SJCRH30 (cell line): Measurements from ENCODE around the gene POLN. TPM values are rescaled to one million over a fixed set of nuclear protein-coding genes. Genes with fewer than 3 reads are reported as not detected.
A peak's percentile ranks its signal among the peaks of the same experiment; 100 is the strongest.

Source experiments
- DNase-seq, 2 experiments: peaks; one replicate each; pipeline ENCODE4 v3.0.0-alpha.2; 2015 to 2020
- H3K27ac ChIP-seq: fragments of 250-450 bp; sonication (Bioruptor Pico); 2 replicates; pipeline ENCODE4 v1.5.1; 2020; ENCODE audit warnings: mild to moderate bottlenecking, moderate library complexity
- H3K27me3 ChIP-seq: fragments of 250-450 bp; sonication (Bioruptor Pico); 2 replicates; pipeline ENCODE4 v1.5.1; 2020; ENCODE audit warnings: mild to moderate bottlenecking, moderate library complexity
- H3K36me3 ChIP-seq: fragments of 250-450 bp; sonication (Bioruptor Pico); 2 replicates; pipeline ENCODE4 v1.5.1; 2020; ENCODE audit warnings: mild to moderate bottlenecking, moderate library complexity
- H3K4me1 ChIP-seq: fragments of 250-450 bp; sonication (Bioruptor Pico); 2 replicates; pipeline ENCODE4 v1.5.1; 2020; ENCODE audit warnings: mild to moderate bottlenecking, moderate library complexity
- H3K4me3 ChIP-seq: fragments of 250-450 bp; sonication (Bioruptor Pico); 2 replicates; pipeline ENCODE4 v1.5.1; 2020; ENCODE audit warnings: mild to moderate bottlenecking, moderate library complexity
- H3K9me3 ChIP-seq: fragments of 250-450 bp; sonication (Bioruptor Pico); replicated peaks from 2 replicates; pipeline ENCODE4 v1.5.1; 2020; ENCODE audit warnings: mild to moderate bottlenecking, moderate library complexity
- total RNA-seq: library from RNA; depleted of rRNA; stranded (reverse); fragments of >200 nt; shearing (Covaris generic); gene quantifications from 2 replicates; pipeline ENCODE4 v1.2.3, GENCODE V29; 2014; rRNA removed

The POLN gene
- total RNA-seq, result 1.3 and 1.4 TPM in 2 replicates

GRCh38 chr4:2241410-2242353, at the start of gene POLN, which contains the start of gene HAUS3:
Gene POLN, minus strand, starts transcription at chr4:2242121. Its CDS starts 12,890 bp downstream, at chr4:2229231.
Gene HAUS3, minus strand, starts transcription at chr4:2242121. Its CDS starts 1,175 bp downstream, at chr4:2240946.
- H3K36me3 ChIP-seq, result peaks cover 12% of the 10 kb centered on the region
- H3K9me3 ChIP-seq, result no peaks in the 10 kb centered on the region
- DNase-seq, result peak; percentile 98 to 99
- no peaks in the 10 kb centered on the region for H3K27me3 ChIP-seq
- H3K4me3 ChIP-seq, result peak within 1 kb of the TSS; percentile 81
- H3K27ac ChIP-seq, result no peak within 1 kb of the TSS; the same call in 1 of the 2 replicates
- peaks cover 12% of the 10 kb centered on the region; the same call in 1 of the 2 replicates for H3K4me1 ChIP-seq

GRCh38 chr4:2290974-2291704, 49.2 kb upstream of the POLN start:
- Histone ChIP-seq H3K4me1 (no peaks in the 10 kb centered on the region; the same call in 1 of the 2 replicates), H3K4me3 (no peak overlapping the region), H3K9me3 (no peaks in the 10 kb centered on the region), H3K36me3 (no peaks in the 10 kb centered on the region), H3K27me3 (peaks cover 6% of the 10 kb centered on the region; the same call in 1 of the 2 replicates), H3K27ac (no peak overlapping the region)
- DNase-seq, result no peak

- peaks cover 9% of the 10 kb centered on the region; the same call in 1 of the 2 replicates for H3K27me3 ChIP-seq
Measured at GRCh38 chr4:2290488-2290887, 48.6 kb upstream of the POLN start.

GRCh38 chr4:2289955-2290333, 48.0 kb upstream of the POLN start:
- no peaks in the 10 kb centered on the region; the same call in 1 of the 2 replicates for H3K4me1 ChIP-seq
- H3K27ac ChIP-seq, result no peak overlapping the region
- no peaks in the 10 kb centered on the region for H3K36me3 ChIP-seq
- peaks cover 12% of the 10 kb centered on the region; the same call in 1 of the 2 replicates for H3K27me3 ChIP-seq
- DNase-seq, result no peak
- no peaks in the 10 kb centered on the region for H3K9me3 ChIP-seq
- no peak overlapping the region for H3K4me3 ChIP-seq

More at GRCh38 chr4:2290488-2290887, 48.6 kb upstream of the POLN start:
- Histone ChIP-seq H3K27ac (no peak overlapping the region), H3K4me3 (no peak overlapping the region), H3K9me3 (no peaks in the 10 kb centered on the region), H3K4me1 (no peaks in the 10 kb centered on the region; the same call in 1 of the 2 replicates), H3K36me3 (no peaks in the 10 kb centered on the region)
- DNase-seq, result no peak

- no peaks in the 10 kb centered on the region for H3K9me3 ChIP-seq
- no peak for DNase-seq
- no peaks in the 10 kb centered on the region; the same call in 1 of the 2 replicates for H3K4me1 ChIP-seq
- no peak overlapping the region for H3K4me3 ChIP-seq
- H3K27me3 ChIP-seq, result peaks cover 12% of the 10 kb centered on the region; the same call in 1 of the 2 replicates
- H3K27ac ChIP-seq, result no peak overlapping the region
- H3K36me3 ChIP-seq, result no peaks in the 10 kb centered on the region
Measured at GRCh38 chr4:2289311-2289954, 47.5 kb upstream of the POLN start.

- no peaks in the 10 kb centered on the region for H3K9me3 ChIP-seq
- H3K27me3 ChIP-seq, result peaks cover 12% of the 10 kb centered on the region; the same call in 1 of the 2 replicates
- H3K36me3 ChIP-seq, result no peaks in the 10 kb centered on the region
- H3K27ac ChIP-seq, result no peak overlapping the region
- no peaks in the 10 kb centered on the region; the same call in 1 of the 2 replicates for H3K4me1 ChIP-seq
- no peak overlapping the region for H3K4me3 ChIP-seq
- no peak for DNase-seq
Measured at GRCh38 chr4:2288051-2288541, 46.2 kb upstream of the POLN start.

GRCh38 chr4:2287594-2287915, 45.6 kb upstream of the POLN start:
- Histone ChIP-seq H3K36me3 (no peaks in the 10 kb centered on the region), H3K4me1 (no peaks in the 10 kb centered on the region; the same call in 1 of the 2 replicates), H3K9me3 (no peaks in the 10 kb centered on the region), H3K27me3 (peaks cover 12% of the 10 kb centered on the region; the same call in 1 of the 2 replicates), H3K4me3 (no peak overlapping the region), H3K27ac (no peak overlapping the region)
- no peak for DNase-seq

- Histone ChIP-seq H3K27me3 (peaks cover 10% of the 10 kb centered on the region; the same call in 1 of the 2 replicates), H3K36me3 (no peaks in the 10 kb centered on the region), H3K4me1 (no peaks in the 10 kb centered on the region; the same call in 1 of the 2 replicates), H3K9me3 (no peaks in the 10 kb centered on the region), H3K4me3 (no peak overlapping the region), H3K27ac (no peak overlapping the region)
- DNase-seq, result peak in 1 of 2 experiments; percentile 43
Measured at GRCh38 chr4:2286904-2287593, 45.1 kb upstream of the POLN start.

- no peak overlapping the region for H3K4me3 ChIP-seq
Measured at GRCh38 chr4:2285613-2286381, 43.9 kb upstream of the POLN start.

GRCh38 chr4:2284934-2285612, 43.2 kb upstream of the POLN start:
- Histone ChIP-seq H3K4me3 (no peak overlapping the region), H3K36me3 (no peaks in the 10 kb centered on the region), H3K9me3 (no peaks in the 10 kb centered on the region), H3K4me1 (no peaks in the 10 kb centered on the region; the same call in 1 of the 2 replicates), H3K27ac (no peak overlapping the region), H3K27me3 (peaks cover 10% of the 10 kb centered on the region; the same call in 1 of the 2 replicates)
- no peak for DNase-seq

More at GRCh38 chr4:2285613-2286381, 43.9 kb upstream of the POLN start:
- H3K9me3 ChIP-seq, result no peaks in the 10 kb centered on the region
- H3K27ac ChIP-seq, result no peak overlapping the region
- peaks cover 10% of the 10 kb centered on the region; the same call in 1 of the 2 replicates for H3K27me3 ChIP-seq
- H3K4me1 ChIP-seq, result no peaks in the 10 kb centered on the region; the same call in 1 of the 2 replicates
- H3K36me3 ChIP-seq, result no peaks in the 10 kb centered on the region
- DNase-seq, result no peak

- Histone ChIP-seq H3K27me3 (peaks cover 10% of the 10 kb centered on the region; the same call in 1 of the 2 replicates), H3K36me3 (no peaks in the 10 kb centered on the region), H3K4me3 (no peak overlapping the region), H3K27ac (no peak overlapping the region), H3K4me1 (no peaks in the 10 kb centered on the region; the same call in 1 of the 2 replicates), H3K9me3 (no peaks in the 10 kb centered on the region)
- DNase-seq, result no peak
Measured at GRCh38 chr4:2284161-2284933, 42.4 kb upstream of the POLN start.

GRCh38 chr4:2283199-2283711, 41.3 kb upstream of the POLN start:
- H3K27me3 ChIP-seq, result peaks cover 10% of the 10 kb centered on the region; the same call in 1 of the 2 replicates
- no peaks in the 10 kb centered on the region; the same call in 1 of the 2 replicates for H3K4me1 ChIP-seq
- H3K27ac ChIP-seq, result no peak overlapping the region
- H3K36me3 ChIP-seq, result no peaks in the 10 kb centered on the region
- H3K9me3 ChIP-seq, result no peaks in the 10 kb centered on the region
- no peak overlapping the region for H3K4me3 ChIP-seq
- no peak for DNase-seq
